GM18498 (cell line): ENCODE results near the gene ARX.

Source experiments
- ATAC-seq: cut with Tn5 transposase; IDR thresholded peaks from one replicate; pipeline ENCODE4 v1.9.1; 2021; ENCODE audit warnings: mild to moderate bottlenecking, moderate library complexity; ENCODE audit not compliant: unreplicated experiment

ARX gene

GRCh38 chrX:25001808-25002660 is 13.7 kb downstream of the ARX start:
- ATAC-seq = no peak

- no peak for ATAC-seq
Measured at GRCh38 chrX:24999511-24999910, 16.3 kb downstream of the ARX start.

- no peak for ATAC-seq
Measured at GRCh38 chrX:24996096-24996709, 19.6 kb downstream of the ARX start.

GRCh38 chrX:24993879-24994278 is 21.9 kb downstream of the ARX start:
- no peak for ATAC-seq

- no peak for ATAC-seq
Measured at GRCh38 chrX:24990535-24990934, 25.2 kb downstream of the ARX start.

GRCh38 chrX:24988314-24988713 is 27.5 kb downstream of the ARX start:
- no peak for ATAC-seq

GRCh38 chrX:24987731-24988130 is 28.0 kb downstream of the ARX start:
- ATAC-seq = no peak

GRCh38 chrX:24985120-24985519 is 30.6 kb downstream of the ARX start:
- ATAC-seq = no peak

- no peak for ATAC-seq
Measured at GRCh38 chrX:24983931-24984330, 31.8 kb downstream of the ARX start.

- ATAC-seq = no peak
Measured at GRCh38 chrX:24982306-24982965, 33.3 kb downstream of the ARX start.

GRCh38 chrX:24981030-24981429 is 34.7 kb downstream of the ARX start:
- no peak for ATAC-seq

- no peak for ATAC-seq
Measured at GRCh38 chrX:24979081-24979480, 36.7 kb downstream of the ARX start.

- no peak for ATAC-seq
Measured at GRCh38 chrX:24969812-24970211, 46.0 kb downstream of the ARX start.

GRCh38 chrX:24965372-24965771 is 50.4 kb downstream of the ARX start:
- no peak for ATAC-seq

- ATAC-seq = no peak
Measured at GRCh38 chrX:24963823-24964222, 51.9 kb downstream of the ARX start.

GRCh38 chrX:24961809-24962208 is 54.0 kb downstream of the ARX start:
- no peak for ATAC-seq

GRCh38 chrX:24956828-24957227 is 58.9 kb downstream of the ARX start:
- no peak for ATAC-seq

- ATAC-seq = no peak
Measured at GRCh38 chrX:24955372-24955930, 60.3 kb downstream of the ARX start.

- no peak for ATAC-seq
Measured at GRCh38 chrX:24954732-24955131, 61.0 kb downstream of the ARX start.
